Measurements from ENCODE around the gene KDM6A.
"Not testable (repeated sequence)": the region's sequence is repeated elsewhere in the genome, so short reads cannot be mapped to it uniquely, and the experiment has no call there.

KDM6A gene

GRCh38 chrX:44967221-44967620 is 94.2 kb downstream of the KDM6A start:
- no peak for DNase-seq

- DNase-seq: no peak
Observed at GRCh38 chrX:44970709-44971108, 97.7 kb downstream of the KDM6A start.

GRCh38 chrX:44971674-44972073 is 98.7 kb downstream of the KDM6A start:
- no peak for DNase-seq

- DNase-seq: no peak
Observed at GRCh38 chrX:44972132-44972531, 99.1 kb downstream of the KDM6A start.

GRCh38 chrX:44973420-44973932 is 100.5 kb downstream of the KDM6A start:
- no peak for DNase-seq

- no peak for DNase-seq
Observed at GRCh38 chrX:44974451-44974850, 101.5 kb downstream of the KDM6A start.

- DNase-seq: no peak
Observed at GRCh38 chrX:44975666-44976263, 102.8 kb downstream of the KDM6A start.

- no peak for DNase-seq
Observed at GRCh38 chrX:44978976-44979375, 106.0 kb downstream of the KDM6A start.

GRCh38 chrX:44980403-44980802 is 107.4 kb downstream of the KDM6A start:
- no peak for DNase-seq

GRCh38 chrX:44980883-44981282 is 107.9 kb downstream of the KDM6A start:
- no peak for DNase-seq

GRCh38 chrX:44989995-44990770 is 117.2 kb downstream of the KDM6A start:
- no peak for DNase-seq

GRCh38 chrX:44992775-44993174 is 119.8 kb downstream of the KDM6A start:
- no peak for DNase-seq

- DNase-seq: no peak
Observed at GRCh38 chrX:44996277-44996676, 123.3 kb downstream of the KDM6A start.

- no peak for DNase-seq
Observed at GRCh38 chrX:44997282-44997812, 124.4 kb downstream of the KDM6A start.

- no peak for DNase-seq
Observed at GRCh38 chrX:44997888-44998287, 124.9 kb downstream of the KDM6A start.

- DNase-seq: not testable (repeated sequence)
Observed at GRCh38 chrX:44999237-44999636, 126.2 kb downstream of the KDM6A start.

- not testable (repeated sequence) for DNase-seq
Observed at GRCh38 chrX:44999872-45000271, 126.9 kb downstream of the KDM6A start.

- DNase-seq: no peak
Observed at GRCh38 chrX:45001048-45001447, 128.1 kb downstream of the KDM6A start.

GRCh38 chrX:45003085-45003484 is 130.1 kb downstream of the KDM6A start:
- no peak for DNase-seq

GRCh38 chrX:45006002-45006800 is 133.2 kb downstream of the KDM6A start:
- DNase-seq: no peak

GRCh38 chrX:45007598-45007997 is 134.6 kb downstream of the KDM6A start:
- no peak for DNase-seq

- DNase-seq: no peak
Observed at GRCh38 chrX:45009371-45010000, 136.5 kb downstream of the KDM6A start.

GRCh38 chrX:45011131-45011530 is 138.1 kb downstream of the KDM6A start:
- no peak for DNase-seq

All from NCI-H748 treated with DMSO at 0.1 percent for 48 hours (cell line).